NCI-H2196 treated with DMSO at 0.1 percent for 48 hours (cell line): ENCODE measurements around the gene VPS8.

Experiments
- DNase-seq: peaks from one replicate; lab custom pipeline; 2025; ENCODE audit not compliant: unreplicated experiment; lab: John Stamatoyannopoulos, UW

VPS8 gene

DNA sequence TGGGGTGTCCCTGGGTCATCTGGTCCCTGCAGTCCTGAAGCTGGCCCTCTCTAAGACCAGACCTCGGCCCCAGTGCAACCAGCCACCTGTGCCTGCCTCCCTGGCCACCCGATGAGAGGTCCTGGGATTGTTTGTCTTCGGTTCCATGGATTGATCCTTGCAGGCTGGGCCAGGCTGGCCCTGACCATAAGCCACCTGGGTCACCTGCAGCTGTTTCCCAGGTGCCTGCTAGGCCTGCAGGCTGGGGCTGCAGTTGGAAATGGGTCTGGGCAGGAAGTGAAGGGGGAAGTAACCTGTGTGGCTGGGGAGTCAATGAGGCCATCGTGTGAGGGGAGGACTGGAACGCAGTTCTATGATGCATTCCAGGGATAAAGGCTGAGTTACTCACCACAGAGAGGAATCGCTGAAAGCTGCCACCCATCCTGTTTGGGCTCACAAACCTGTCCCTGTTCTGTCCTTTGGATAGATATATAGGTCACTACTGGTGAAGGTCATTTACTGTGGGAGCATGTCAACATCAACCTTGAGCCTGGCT lies 30.9 kb upstream of the VPS8 start:
- DNase-seq = no peak

- DNase-seq = no peak
These were observed 30.2 kb upstream of the VPS8 start for GRCh38 chr3:184781801-184782200.

- no peak for DNase-seq
These were observed 28.6 kb upstream of the VPS8 start for GRCh38 chr3:184783319-184783718.

DNA sequence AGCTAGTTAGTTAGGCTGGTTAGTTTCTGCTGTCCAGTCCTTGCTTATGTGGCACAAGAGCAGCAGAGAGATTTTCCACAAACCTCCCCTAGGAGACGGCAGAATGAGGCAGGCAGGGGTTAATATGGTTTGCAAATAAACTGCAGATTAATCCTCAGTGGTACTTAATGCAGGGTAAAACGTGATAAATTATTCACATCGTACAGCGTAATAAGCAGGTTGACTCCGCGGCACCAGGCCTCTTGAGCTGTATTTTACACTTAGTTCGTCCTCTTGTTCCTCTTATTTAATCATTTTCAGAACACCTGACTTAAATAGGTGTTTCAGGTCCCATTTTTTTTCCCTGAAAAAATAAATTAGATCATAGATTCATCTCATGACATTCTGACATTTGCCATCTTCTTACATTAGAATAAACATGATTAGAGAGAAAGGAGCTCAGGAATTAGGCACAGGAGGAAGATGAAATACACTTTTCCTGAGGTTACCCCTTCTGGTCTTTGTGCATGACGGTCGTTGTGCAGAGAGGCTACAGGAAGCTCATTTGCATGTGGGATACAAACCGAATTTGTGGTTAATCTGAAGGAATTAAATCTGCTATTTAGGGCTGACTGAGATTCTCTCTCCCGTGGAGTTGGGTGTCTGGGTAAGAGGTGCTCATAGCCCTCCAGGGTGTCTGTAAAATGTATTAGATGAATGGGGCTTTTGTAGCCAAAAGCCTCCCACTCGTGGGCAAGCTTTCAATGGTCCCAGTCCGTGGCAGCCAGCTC lies 27.1 kb upstream of the VPS8 start:
- no peak for DNase-seq

- no peak for DNase-seq
These were observed 26.1 kb upstream of the VPS8 start for GRCh38 chr3:184785890-184786279.

DNA sequence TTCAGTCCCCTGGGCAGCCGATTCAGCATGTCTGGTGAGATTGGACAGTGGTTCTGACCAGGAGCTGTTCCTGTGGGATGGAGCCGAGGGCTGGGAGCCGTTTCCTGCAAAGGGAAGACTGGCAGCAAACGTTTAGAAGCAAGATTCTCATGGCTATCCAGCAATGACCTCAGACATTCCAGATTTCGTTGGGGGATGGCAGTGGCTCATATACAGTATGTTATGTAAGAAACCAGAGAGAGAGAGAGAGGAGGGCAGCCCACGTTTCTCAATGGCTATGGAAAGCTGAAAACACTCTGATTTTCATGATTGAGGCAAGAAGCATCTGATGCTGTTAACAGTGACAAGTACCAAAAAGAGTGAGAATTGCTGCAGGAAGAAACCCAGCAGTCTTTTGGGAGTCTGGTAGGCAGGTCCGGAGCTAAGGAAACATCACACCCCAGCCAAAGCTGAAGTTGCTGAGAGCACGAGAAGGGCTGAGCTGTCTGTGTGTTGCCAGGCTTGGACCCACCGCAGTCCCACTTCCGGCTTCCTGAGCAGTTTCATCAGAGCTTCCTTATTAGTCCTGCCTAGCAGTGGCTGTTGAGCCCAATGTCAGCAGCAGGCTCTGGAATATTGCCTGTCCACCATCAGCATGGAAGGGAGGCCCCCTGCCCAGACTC lies 25.6 kb upstream of the VPS8 start:
- no peak for DNase-seq

- no peak for DNase-seq
These were observed 23.2 kb upstream of the VPS8 start for GRCh38 chr3:184788751-184789150.

- no peak for DNase-seq
These were observed 22.5 kb upstream of the VPS8 start for GRCh38 chr3:184789314-184789998.

DNA sequence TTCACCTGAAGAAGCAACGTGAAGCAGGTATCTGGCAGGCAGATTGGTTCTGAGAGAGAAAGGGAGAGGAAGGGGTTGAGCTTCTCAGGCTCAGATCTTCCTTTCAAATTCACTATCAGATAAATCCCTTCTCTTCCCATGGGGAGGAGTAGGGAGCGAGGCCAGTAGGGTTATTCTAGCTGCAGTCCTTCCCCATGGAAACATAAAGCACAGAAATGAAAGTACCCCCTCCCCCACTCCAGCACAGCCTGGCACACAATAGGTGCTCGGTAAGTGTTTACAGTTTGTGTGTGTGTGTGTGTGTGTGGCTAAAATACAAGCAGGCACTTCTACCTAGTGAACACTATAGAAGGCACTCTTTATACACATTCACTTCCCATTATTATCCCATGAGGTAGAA lies 20.8 kb upstream of the VPS8 start:
- peak; percentile 72 for DNase-seq

DNA sequence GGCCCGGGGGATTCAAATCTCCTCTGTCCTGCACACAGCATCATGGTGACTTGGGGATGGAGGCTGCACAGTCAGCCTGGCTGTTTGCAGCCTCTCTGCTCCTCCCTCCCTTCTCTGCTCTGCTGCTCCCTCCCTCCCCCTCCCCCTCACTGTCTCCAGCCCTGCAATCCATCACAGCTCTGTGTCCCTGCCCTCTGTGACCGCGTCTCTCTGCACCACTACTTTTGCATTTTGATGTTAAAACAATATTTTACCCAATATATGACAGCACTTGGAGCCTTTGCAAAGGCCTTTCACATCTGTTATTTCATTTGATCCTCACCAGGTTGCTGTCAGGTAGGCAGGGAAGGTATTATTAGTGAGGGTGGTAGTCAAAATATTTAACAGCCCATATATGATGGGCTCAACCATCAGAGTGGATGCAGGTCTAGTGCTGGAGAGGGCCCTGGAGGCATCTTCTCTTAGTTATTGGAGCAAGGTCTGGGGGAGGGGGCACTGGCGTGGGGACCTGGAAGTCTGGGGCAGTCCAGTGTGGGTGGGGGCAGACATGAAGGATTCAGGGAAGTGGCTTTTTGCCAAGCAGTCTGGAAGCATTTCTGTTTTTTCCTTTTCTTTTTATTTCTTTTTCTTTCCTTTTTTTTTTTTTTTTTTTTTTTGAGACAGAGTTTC lies 16.3 kb upstream of the VPS8 start:
- DNase-seq = no peak

- DNase-seq = no peak
These were observed 15.4 kb upstream of the VPS8 start for GRCh38 chr3:184796551-184796950.

DNA sequence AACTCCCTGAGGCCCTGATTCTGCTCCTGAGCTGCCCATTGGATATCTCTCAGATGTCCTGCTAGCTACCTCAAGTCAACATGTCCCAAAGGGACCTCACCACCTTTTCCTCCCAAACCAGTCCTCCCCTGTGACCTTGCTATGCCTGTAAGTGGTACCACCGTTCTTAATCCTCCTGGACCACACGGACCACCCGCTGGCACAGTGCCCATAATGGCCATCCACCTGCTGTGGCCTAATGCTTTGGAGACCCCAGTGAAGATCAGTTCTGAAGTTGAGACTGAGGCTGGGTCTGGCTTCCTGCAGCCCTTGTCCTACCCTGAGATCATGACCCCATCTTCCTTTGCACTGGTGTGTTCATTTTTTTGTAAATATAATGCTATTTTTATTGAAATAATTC lies 15.0 kb upstream of the VPS8 start:
- no peak for DNase-seq

GRCh38 chr3:184798120-184798519 lies 13.8 kb upstream of the VPS8 start:
- DNase-seq = no peak

DNA sequence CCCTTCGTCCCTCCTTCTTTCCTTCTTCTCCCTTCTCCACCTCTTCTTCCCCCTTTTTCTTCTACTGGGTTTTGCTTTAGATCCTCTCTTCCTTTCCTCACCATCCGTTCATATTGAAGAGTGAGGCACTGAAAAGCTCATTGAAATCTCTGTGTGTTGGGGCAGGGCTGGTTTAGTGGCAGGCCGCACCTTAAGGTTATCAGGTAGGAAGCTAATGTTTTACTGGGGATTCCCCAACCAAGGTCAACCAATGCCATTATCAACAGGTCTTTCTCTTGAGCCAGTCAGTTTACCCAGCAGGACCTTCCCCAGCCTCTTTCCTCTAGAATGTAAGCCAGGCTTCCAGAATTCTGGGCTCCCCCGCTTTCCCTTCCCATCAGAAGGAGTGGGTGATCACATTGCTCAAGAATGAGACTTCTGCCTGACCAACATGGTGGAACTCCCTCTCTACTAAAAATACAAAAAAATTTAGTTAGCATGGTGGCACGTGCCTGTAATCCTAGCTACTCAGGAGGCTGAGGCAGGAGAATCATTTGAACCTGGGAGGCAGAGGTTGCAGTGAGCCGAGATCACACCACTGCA lies 11.5 kb upstream of the VPS8 start:
- DNase-seq = no peak

GRCh38 chr3:184801241-184801785 lies 10.7 kb upstream of the VPS8 start:
- DNase-seq = no peak

- DNase-seq = no peak
These were observed 9.8 kb upstream of the VPS8 start for GRCh38 chr3:184802150-184802549.

GRCh38 chr3:184804801-184805200 lies 7.2 kb upstream of the VPS8 start:
- DNase-seq = no peak

DNA sequence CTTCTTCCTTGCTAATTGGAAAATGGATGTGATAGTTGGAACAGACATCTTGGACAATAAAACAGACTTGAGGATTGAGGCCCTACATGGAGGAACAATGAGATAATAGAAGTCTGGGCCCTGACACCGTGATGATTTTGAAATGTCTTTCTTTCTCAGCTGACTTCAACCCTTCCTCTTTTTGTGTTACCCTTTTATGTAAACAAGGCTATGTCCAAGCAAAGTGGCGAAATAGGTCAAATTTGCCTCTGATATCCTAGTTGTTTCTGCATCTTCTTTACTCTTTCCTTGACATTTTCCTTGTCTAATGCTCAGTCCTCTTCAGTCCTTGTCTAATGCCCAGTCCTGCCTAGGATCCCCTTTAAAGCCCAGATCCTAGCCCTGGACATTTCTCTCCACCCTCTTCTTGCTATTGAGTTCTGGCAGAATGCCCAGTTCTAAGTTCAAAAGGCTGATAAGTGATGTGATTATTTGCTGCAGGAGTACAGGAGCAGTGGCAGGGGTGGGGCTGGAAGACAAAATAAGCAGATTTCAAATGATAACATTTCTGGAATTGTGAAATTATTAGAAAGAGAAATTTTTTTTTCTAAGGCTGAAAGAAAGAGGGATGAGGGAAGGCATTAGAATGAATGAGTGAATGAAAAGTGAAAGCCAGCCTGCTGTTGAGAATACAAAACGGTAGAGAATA lies 6.5 kb upstream of the VPS8 start:
- peak; percentile 77 for DNase-seq

DNA sequence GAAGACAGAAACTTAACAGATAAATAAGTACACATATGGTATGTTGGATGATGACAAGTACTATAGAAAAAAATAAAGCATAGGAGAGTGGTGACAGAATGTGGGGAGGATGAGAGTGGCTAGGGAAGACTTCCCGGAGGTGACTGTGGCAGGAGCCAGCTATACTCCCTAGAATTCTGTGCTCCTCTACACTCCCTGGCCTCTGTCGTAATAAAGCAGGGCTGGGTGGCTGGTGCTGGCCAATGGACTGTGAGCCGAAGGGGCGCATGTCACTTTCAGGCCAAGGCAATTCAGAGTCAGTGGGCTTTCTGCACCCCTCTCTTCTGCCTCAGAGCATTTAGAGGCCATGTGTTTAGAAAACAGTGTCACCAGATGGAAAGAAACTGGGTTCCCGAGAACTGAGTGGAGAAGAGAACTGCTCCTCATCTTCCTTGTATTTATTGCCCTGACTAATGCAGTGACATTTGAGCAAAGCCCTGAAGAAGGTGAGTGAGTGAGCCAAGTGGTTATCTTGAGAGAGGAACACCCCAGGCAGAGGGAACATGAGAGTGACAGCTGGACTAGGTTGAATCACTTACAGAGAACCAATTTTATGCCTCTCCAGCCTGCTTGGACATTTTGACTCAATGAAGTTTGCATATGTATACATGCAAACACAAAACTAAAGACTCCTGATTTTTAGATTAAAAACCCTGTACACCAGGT lies 5.2 kb upstream of the VPS8 start:
- DNase-seq = no peak

- DNase-seq = no peak
These were observed 4.4 kb upstream of the VPS8 start for GRCh38 chr3:184807549-184807948.
